Breast epithelium (tissue), 4 donors: Measurements from ENCODE around the gene KRT76. TPM values are rescaled to one million over a fixed set of nuclear protein-coding genes. Genes with fewer than 3 reads are reported as not detected.

ENCODE experiments used
- DNase-seq, 2 donors: peaks; one replicate each; pipeline ENCODE4 v3.0.0-alpha.2; 2019; ENCODE audit warnings: low spot score in 2 of 2
- H3K27ac ChIP-seq, 2 donors: fragments of 200-600 bp; sonication (generic) in 1 of 2; one replicate each; pipeline ENCODE4 v1.5.1; 2016 to 2019; ENCODE audit warnings: mild to moderate bottlenecking in 1 of 2
- H3K27me3 ChIP-seq, 2 donors: fragments of 200-600 bp; sonication (generic) in 1 of 2; one replicate each; pipeline versions ENCODE4 v1.5.1 to v1.6.0; 2017 to 2019; ENCODE audit warnings: control low read depth in 1 of 2, mild to moderate bottlenecking in 1 of 2
- H3K36me3 ChIP-seq: fragments of 200-600 bp; one replicate; pipeline ENCODE4 v1.5.1; 2019
- H3K4me1 ChIP-seq, 2 donors: fragments of 200-600 bp; sonication (generic); one replicate each; pipeline ENCODE4 v1.5.1; 2016 to 2019; ENCODE audit warnings: control low read depth in 1 of 2
- H3K4me3 ChIP-seq, 3 donors: fragments of 200-600 bp; sonication (generic); 1 replicate in 2 of 3; 2 replicates in 1 of 3; pipeline ENCODE4 v1.5.1; 2016 to 2019; ENCODE audit warnings: mild to moderate bottlenecking in 3 of 3, moderate library complexity in 2 of 3
- H3K9me3 ChIP-seq, 2 donors: fragments of 200-600 bp; sonication (generic) in 1 of 2; one replicate each; pipeline ENCODE4 v1.5.1; 2016 to 2019; ENCODE audit warnings: control low read depth in 1 of 2
- CTCF ChIP-seq, 3 donors: fragments of 450-650 bp; IDR thresholded peaks; one replicate each; pipeline ENCODE4 v1.5.1; 2016 to 2017; ENCODE audit warnings: antibody characterized with exemption in 3 of 3, mild to moderate bottlenecking in 3 of 3, moderate library complexity in 3 of 3
- POLR2A ChIP-seq: fragments of 450-650 bp; IDR thresholded peaks from one replicate; pipeline ENCODE4 v1.6.1; 2016; ENCODE audit warnings: antibody characterized with exemption, mild to moderate bottlenecking, moderate library complexity
- POLR2AphosphoS5 ChIP-seq, 3 donors: sonication (generic); formaldehyde crosslinking; IDR thresholded peaks; one replicate each; pipeline ENCODE4 v1.6.1; 2017; ENCODE audit warnings: antibody characterized with exemption in 3 of 3
- intact Hi-C: fragments of 100-400 bp; cut with DNase I; formaldehyde crosslinking; loops from one replicate; pipeline ENCODE4 v1.15.1; 2023; ENCODE audit warnings: low total_unique reads
- total RNA-seq, 3 donors: library from RNA; depleted of rRNA; stranded (reverse); fragments of >200 nt; gene quantifications; one replicate each; pipeline ENCODE4 v1.1.0, GENCODE V29; 2016

Gene KRT76
- total RNA-seq, 3 donors from 2014 or later, result not detected

- Histone ChIP-seq H3K9me3 (no peaks in the 10 kb centered on the region), H3K27me3 (peaks cover 0 to 8% of the 10 kb centered on the region in 2 donors), H3K27ac (no peak overlapping the region), H3K4me3 (no peak overlapping the region), H3K4me1 (no peaks in the 10 kb centered on the region), H3K36me3 (no peaks in the 10 kb centered on the region)
- intact Hi-C loops, result no loop called here
- no peak for TF ChIP-seq POLR2A
- DNase-seq, result no peak
Observed at GRCh38 chr12:52811191-52812072, 34.3 kb upstream of the KRT76 start.

GRCh38 chr12:52810554-52810953 is 33.4 kb upstream of the KRT76 start:
- H3K4me3 ChIP-seq, result no peak overlapping the region
- intact Hi-C loops, result no loop called here
- peaks cover 0 to 8% of the 10 kb centered on the region in 2 donors for H3K27me3 ChIP-seq
- TF ChIP-seq CTCF (IDR thresholded peaks at IDR 0.05), result no peak
- TF ChIP-seq POLR2AphosphoS5 (IDR thresholded peaks at IDR 0.05), result no peak
- TF ChIP-seq POLR2A, result no peak
- no peak overlapping the region for H3K27ac ChIP-seq
- H3K4me1 ChIP-seq, result no peaks in the 10 kb centered on the region
- no peak for DNase-seq
- no peaks in the 10 kb centered on the region for H3K9me3 ChIP-seq
- no peaks in the 10 kb centered on the region for H3K36me3 ChIP-seq

GRCh38 chr12:52809166-52809565 is 32.0 kb upstream of the KRT76 start:
- intact Hi-C loops, result no loop called here
- Histone ChIP-seq H3K27me3 (peaks cover 0 to 8% of the 10 kb centered on the region in 2 donors), H3K9me3 (no peaks in the 10 kb centered on the region), H3K4me1 (no peaks in the 10 kb centered on the region), H3K27ac (no peak overlapping the region), H3K36me3 (no peaks in the 10 kb centered on the region), H3K4me3 (no peak overlapping the region)
- no peak for DNase-seq
- TF ChIP-seq POLR2AphosphoS5 (IDR thresholded peaks at IDR 0.05) (no peak), POLR2A (no peak), CTCF (IDR thresholded peaks at IDR 0.05) (no peak)

- Histone ChIP-seq H3K4me3 (no peak overlapping the region), H3K9me3 (no peaks in the 10 kb centered on the region), H3K27me3 (peaks cover 0 to 8% of the 10 kb centered on the region in 2 donors), H3K27ac (no peak overlapping the region), H3K4me1 (no peaks in the 10 kb centered on the region), H3K36me3 (no peaks in the 10 kb centered on the region)
- TF ChIP-seq POLR2AphosphoS5 (IDR thresholded peaks at IDR 0.05), result no peak
- no peak for TF ChIP-seq POLR2A
- no peak for TF ChIP-seq CTCF (IDR thresholded peaks at IDR 0.05)
- intact Hi-C loops, result no loop called here
- DNase-seq, result no peak
Observed at GRCh38 chr12:52808573-52809160, 31.5 kb upstream of the KRT76 start.

- DNase-seq, result no peak
- intact Hi-C loops, result no loop called here
- Histone ChIP-seq H3K27me3 (peaks cover 0 to 8% of the 10 kb centered on the region in 2 donors), H3K27ac (no peak overlapping the region), H3K4me3 (no peak overlapping the region), H3K4me1 (no peaks in the 10 kb centered on the region), H3K36me3 (no peaks in the 10 kb centered on the region), H3K9me3 (no peaks in the 10 kb centered on the region)
- TF ChIP-seq POLR2A (no peak), CTCF (IDR thresholded peaks at IDR 0.05) (no peak), POLR2AphosphoS5 (IDR thresholded peaks at IDR 0.05) (no peak)
Observed at GRCh38 chr12:52807544-52808470, 30.7 kb upstream of the KRT76 start.
